Suprapubic skin (tissue), 4 donors: ENCODE data around the gene COMMD7. TPM values are rescaled to one million over a fixed set of nuclear protein-coding genes. Genes with fewer than 3 reads are reported as not detected.

Experiments
- DNase-seq, 2 donors: peaks; one replicate each; pipeline ENCODE4 v3.0.0-alpha.2; 2019; ENCODE audit warnings: low spot score in 2 of 2
- H3K27ac ChIP-seq: fragments of 200-600 bp; sonication (generic); one replicate; pipeline ENCODE4 v1.5.1; 2019
- H3K27me3 ChIP-seq: fragments of 200-600 bp; sonication (generic); one replicate; pipeline ENCODE4 v1.5.1; 2019
- H3K36me3 ChIP-seq: fragments of 200-600 bp; sonication (generic); one replicate; pipeline ENCODE4 v1.5.1; 2019
- H3K4me1 ChIP-seq: fragments of 200-600 bp; sonication (generic); one replicate; pipeline ENCODE4 v1.5.1; 2019
- H3K4me3 ChIP-seq: fragments of 200-600 bp; sonication (generic); one replicate; pipeline ENCODE4 v1.5.1; 2019; ENCODE audit warnings: mild to moderate bottlenecking
- H3K9me3 ChIP-seq: fragments of 200-600 bp; sonication (generic); one replicate; pipeline ENCODE4 v1.5.1; 2019
- CTCF ChIP-seq, 2 donors: fragments of 200-600 bp in 1 of 2; fragments of 450-650 bp in 1 of 2; sonication (generic) in 1 of 2; IDR thresholded peaks; one replicate each; pipeline ENCODE4 v1.5.1; 2016 to 2019; ENCODE audit warnings: antibody characterized with exemption in 2 of 2, mild to moderate bottlenecking in 1 of 2, moderate library complexity in 1 of 2
- EP300 ChIP-seq: sonication (generic); formaldehyde crosslinking; IDR thresholded peaks from one replicate; pipeline ENCODE4 v1.6.1; 2017; ENCODE audit warnings: antibody characterized with exemption
- POLR2A ChIP-seq, 2 donors: fragments of 450-650 bp; IDR thresholded peaks; one replicate each; pipeline ENCODE4 v1.6.1; 2017; ENCODE audit warnings: antibody characterized with exemption in 2 of 2, mild to moderate bottlenecking in 2 of 2, moderate library complexity in 2 of 2
- POLR2AphosphoS5 ChIP-seq, 3 donors: sonication (generic); formaldehyde crosslinking; IDR thresholded peaks; one replicate each; pipeline ENCODE4 v1.6.1; 2017; ENCODE audit warnings: antibody characterized with exemption in 3 of 3
- WGBS: methylation state at CpG from one replicate; pipeline ENCODE4 v1.1.5; 2018; 5-methylcytosine and 5-hydroxymethylcytosine counted together
- total RNA-seq, 4 donors: library from RNA; depleted of rRNA; stranded (reverse); fragments of >200 nt; gene quantifications; one replicate each; pipeline ENCODE4 v1.1.0, GENCODE V29; 2016

The COMMD7 gene
- total RNA-seq, result 10 to 100 TPM; 13.3 to 17.5 (median 15.6) TPM

- 0% methylated on average over 52 of the region's 64 CpGs for WGBS
- peak; percentile 74 to 84 for DNase-seq
- no peaks in the 10 kb centered on the region for H3K9me3 ChIP-seq
Measured at GRCh38 chr20:32743237-32744112, at the start of gene COMMD7. TSS of gene COMMD7 (minus strand) at chr20:32743467. CDS start at chr20:32743391, 76 bp downstream.

GRCh38 chr20:32792731-32793458 is 49.6 kb upstream of the COMMD7 start:
- H3K36me3 ChIP-seq, result no peaks in the 10 kb centered on the region
- WGBS, result 72% methylated on average over 10 of the region's 13 CpGs
- H3K27ac ChIP-seq, result no peak overlapping the region
- H3K4me3 ChIP-seq, result no peak overlapping the region
- peaks cover 33% of the 10 kb centered on the region for H3K4me1 ChIP-seq
- DNase-seq, result no peak
- H3K27me3 ChIP-seq, result no peaks in the 10 kb centered on the region
- H3K9me3 ChIP-seq, result no peaks in the 10 kb centered on the region
- TF ChIP-seq CTCF (IDR thresholded peaks at IDR 0.05), result no peak
- no peak for TF ChIP-seq EP300
- no peak for TF ChIP-seq POLR2AphosphoS5 (IDR thresholded peaks at IDR 0.05)
- no peak for TF ChIP-seq POLR2A (IDR thresholded peaks at IDR 0.05)

More at GRCh38 chr20:32743237-32744112, at the start of gene COMMD7:
- no peak for TF ChIP-seq POLR2AphosphoS5 (IDR thresholded peaks at IDR 0.05)
- no peak for TF ChIP-seq CTCF (IDR thresholded peaks at IDR 0.05)
- TF ChIP-seq POLR2A (IDR thresholded peaks at IDR 0.05), result no peak
- TF ChIP-seq EP300, result no peak
- H3K27me3 ChIP-seq, result no peaks in the 10 kb centered on the region
- H3K27ac ChIP-seq, result peak within 1 kb of the TSS; percentile 88
- peak within 1 kb of the TSS; percentile 84 for H3K4me3 ChIP-seq
- H3K4me1 ChIP-seq, result peaks cover 20% of the 10 kb centered on the region
- H3K36me3 ChIP-seq, result no peaks in the 10 kb centered on the region

- no peak for DNase-seq
- Histone ChIP-seq H3K27ac (no peak overlapping the region), H3K27me3 (no peaks in the 10 kb centered on the region), H3K4me1 (peaks cover 33% of the 10 kb centered on the region), H3K4me3 (no peak overlapping the region), H3K9me3 (no peaks in the 10 kb centered on the region), H3K36me3 (no peaks in the 10 kb centered on the region)
- WGBS, result 50% methylated on average over 1 of the region's 3 CpGs
- TF ChIP-seq CTCF (IDR thresholded peaks at IDR 0.05) (no peak), EP300 (no peak), POLR2AphosphoS5 (IDR thresholded peaks at IDR 0.05) (no peak)
Measured at GRCh38 chr20:32792316-32792715, 49.0 kb upstream of the COMMD7 start.

- TF ChIP-seq POLR2AphosphoS5 (IDR thresholded peaks at IDR 0.05) (no peak), POLR2A (IDR thresholded peaks at IDR 0.05) (no peak)
- no peaks in the 10 kb centered on the region for H3K9me3 ChIP-seq
Measured at GRCh38 chr20:32790751-32791057, 47.4 kb upstream of the COMMD7 start.

GRCh38 chr20:32789896-32790750 is 46.9 kb upstream of the COMMD7 start:
- 60% methylated on average over 6 of the region's 6 CpGs for WGBS
- no peaks in the 10 kb centered on the region for H3K27me3 ChIP-seq
- TF ChIP-seq CTCF (IDR thresholded peaks at IDR 0.05), result peak; percentile 98 to 99
- no peak for TF ChIP-seq EP300
- H3K4me1 ChIP-seq, result peaks cover 15% of the 10 kb centered on the region
- no peaks in the 10 kb centered on the region for H3K9me3 ChIP-seq
- peaks cover 7% of the 10 kb centered on the region for H3K36me3 ChIP-seq
- H3K27ac ChIP-seq, result no peak overlapping the region
- no peak overlapping the region for H3K4me3 ChIP-seq
- no peak for DNase-seq

More at GRCh38 chr20:32790751-32791057, 47.4 kb upstream of the COMMD7 start:
- peaks cover 5% of the 10 kb centered on the region for H3K36me3 ChIP-seq
- H3K27ac ChIP-seq, result no peak overlapping the region
- H3K4me3 ChIP-seq, result no peak overlapping the region
- 100% methylated on average over 3 of the region's 3 CpGs for WGBS
- no peak for DNase-seq
- no peaks in the 10 kb centered on the region for H3K27me3 ChIP-seq
- H3K4me1 ChIP-seq, result peaks cover 21% of the 10 kb centered on the region
